ENCODE data around the gene C11orf24. TPM values are rescaled to one million over a fixed set of nuclear protein-coding genes. Genes with fewer than 3 reads are reported as not detected.

Gene C11orf24
- total and polyA plus RNA-seq, 10 of the 15 experiments (the other 5 are each of a cell fraction or from before 2014, with no cell fraction given) = 4.3 to 104 (median 41.4) TPM

- TF ChIP-seq ATF2 (IDR thresholded peaks at IDR 0.05; ENCODE audit: low read length) (no peak), ZNF622 (IDR thresholded peaks at IDR 0.05) (no peak)
Observed at GRCh38 chr11:68289456-68289855, 17.7 kb upstream of the C11orf24 start (continued).

- Histone ChIP-seq H3K9me3 (replicated peaks; ENCODE audit: control insufficient read depth, insufficient read depth, low read length) (peaks cover 13% of the 10 kb centered on the region), H3K4me3 (no peak overlapping the region), H4K20me1 (ENCODE audit: control insufficient read depth, insufficient read depth) (no peaks in the 10 kb centered on the region), H3K27me3 (replicated peaks in 1 of 2; ENCODE audit: control insufficient read depth in 2 of 2, insufficient read depth in 2 of 2, low read length in 1 of 2) (no peaks in the 10 kb centered on the region), H3K4me2 (ENCODE audit: control insufficient read depth, insufficient read depth) (no peak overlapping the region), H3K27ac (ENCODE audit: control insufficient read depth, insufficient read depth) (no peak overlapping the region), H3K79me2 (ENCODE audit: control insufficient read depth, insufficient read depth, low read length) (no peaks in the 10 kb centered on the region), H3K36me3 (ENCODE audit: control insufficient read depth in 2 of 2, insufficient read depth in 2 of 2, low read length in 1 of 2) (no peaks in the 10 kb centered on the region), H3K9ac (ENCODE audit: control insufficient read depth, insufficient read depth, low read length) (no peak overlapping the region), H3K4me1 (ENCODE audit: control insufficient read depth, insufficient read depth, low read length) (peaks cover 9% of the 10 kb centered on the region), H2AFZ (ENCODE audit: control insufficient read depth, low read depth, low read length) (no peak overlapping the region)
- no TSS peak for BruUV-seq (replicated peaks)
- ChIA-PET SMC1A (ENCODE audit: uncharacterized antibody, unreplicated experiment) (interaction anchor here (1.2 to 1.5 kb wide), 3 partner anchors 9 to 30 kb away, joined by 3 read pairs; no protein-coding TSS in a partner anchor), POLR2A (interaction anchor here (0.5 to 1.1 kb wide), 6 partner anchors 8 to 470 kb away, joined by 3 to 4 read pairs (median 3); partner anchors contain the start of gene C11orf24), RAD21 (ENCODE audit: unreplicated experiment) (interaction anchor here (1.6 kb wide), 1 partner anchor 30 kb away, joined by 4 read pairs; no protein-coding TSS in a partner anchor), CTCF (interaction anchor here (0.7 to 1.1 kb wide), 2 partner anchors 11 to 30 kb away, joined by 3 to 4 read pairs; no protein-coding TSS in a partner anchor)
- 98% methylated on average over 8 of the region's 8 CpGs for WGBS (ENCODE audit: insufficient coverage, insufficient replicate concordance, low lambda C conversion rate, missing lambda C conversion rate)
- FAIRE-seq = no peak
- ATAC-seq = no peak
- no peak for TF ChIP-seq RAD51 (IDR thresholded peaks at IDR 0.05)
- no peak for TF ChIP-seq E4F1 (IDR thresholded peaks at IDR 0.05; ENCODE audit: borderline replicate concordance, partially characterized antibody)
- no peak for TF ChIP-seq CHD1 (IDR thresholded peaks at IDR 0.05; ENCODE audit: low read depth, low read length)
- TF ChIP-seq MLLT1 (IDR thresholded peaks at IDR 0.05) = no peak
- TF ChIP-seq BACH1 (IDR thresholded peaks at IDR 0.05; ENCODE audit: borderline replicate concordance) = no peak
- TF ChIP-seq ZNF207 (IDR thresholded peaks at IDR 0.05; ENCODE audit: borderline replicate concordance) = no peak
- no peak for TF ChIP-seq STAT3 (IDR thresholded peaks at IDR 0.05; ENCODE audit: low read depth, low read length)
- TF ChIP-seq CBX3 (IDR thresholded peaks at IDR 0.05; ENCODE audit: borderline replicate concordance, low read depth) = no peak
- TF ChIP-seq SKIL (IDR thresholded peaks at IDR 0.05; ENCODE audit: low read depth, poor library complexity, severe bottlenecking) = no peak
- no peak for TF ChIP-seq TCF12 (IDR thresholded peaks at IDR 0.05; ENCODE audit: low read depth, low read length)
- in situ Hi-C loops (cut with MboI) = no loop called here
- DNase-seq (ENCODE audit: low read depth, low spot score) = no peak
- intact Hi-C loops (cut with micrococcal nuclease; ENCODE audit: unreplicated experiment) = no loop called here
Observed at GRCh38 chr11:68287419-68287818, 15.6 kb upstream of the C11orf24 start.
